Nephron progenitor cell (in vitro differentiated cells): ENCODE results near the gene ADRA2C.

Experiments used
- DNase-seq: peaks from one replicate; pipeline ENCODE4 v3.0.0; 2021
- H3K27ac Mint-ChIP-seq: 2 replicates; pipeline ENCODE4 v1.8.0; 2021; ENCODE audit warnings: mild to moderate bottlenecking, moderate library complexity, mixed read lengths
- H3K27me3 Mint-ChIP-seq: 2 replicates; pipeline ENCODE4 v1.8.0; 2021; ENCODE audit warnings: mild to moderate bottlenecking, low read depth, mixed read lengths; ENCODE audit not compliant: poor library complexity
- H3K36me3 Mint-ChIP-seq: 2 replicates; pipeline ENCODE4 v1.8.0; 2021; ENCODE audit warnings: low read depth, mixed read lengths
- H3K4me1 Mint-ChIP-seq: 2 replicates; pipeline ENCODE4 v1.8.0; 2021; ENCODE audit warnings: mixed read lengths
- H3K4me3 Mint-ChIP-seq: 2 replicates; pipeline ENCODE4 v1.8.0; 2021; ENCODE audit warnings: mild to moderate bottlenecking, moderate library complexity, mixed read lengths
- H3K9me3 Mint-ChIP-seq: 2 replicates; pipeline ENCODE4 v1.8.0; 2021; ENCODE audit warnings: mild to moderate bottlenecking, moderate library complexity, mixed read lengths
- TF ChIP-seq, protein P1 (sequence below): fragments of 200-600 bp; sonication (generic); IDR thresholded peaks from 2 replicates; pipeline ENCODE4 v1.5.0; 2021; ENCODE audit warnings: antibody characterized with exemption

ADRA2C gene

DNA sequence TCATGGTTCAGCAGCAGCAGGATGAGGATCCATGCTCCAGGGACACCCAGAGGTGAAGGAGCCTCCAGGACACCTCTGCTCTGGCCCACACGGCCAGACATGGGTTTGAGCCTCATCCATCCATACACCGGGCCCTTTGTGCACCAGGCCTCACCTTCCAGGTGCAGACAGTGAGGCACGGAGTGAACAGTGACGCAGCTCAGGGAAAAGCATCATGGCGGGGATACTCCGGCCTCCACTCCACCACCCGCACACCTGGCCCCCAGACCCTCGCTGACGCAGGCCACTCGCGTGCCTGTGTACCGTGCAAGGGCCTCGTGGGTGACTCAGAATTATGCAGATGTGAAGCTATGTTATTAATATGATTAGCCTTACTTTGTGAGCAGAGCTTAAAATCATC is 33.3 kb downstream of the ADRA2C start:
- DNase-seq = no peak
- Mint-ChIP-seq H3K36me3 (no peaks in the 10 kb centered on the region), H3K27ac (no peak overlapping the region), H3K4me3 (no peak overlapping the region), H3K4me1 (peaks cover 33% of the 10 kb centered on the region), H3K9me3 (peaks cover 24% of the 10 kb centered on the region), H3K27me3 (peaks cover 16% of the 10 kb centered on the region)
- TF ChIP-seq, protein P1, sequence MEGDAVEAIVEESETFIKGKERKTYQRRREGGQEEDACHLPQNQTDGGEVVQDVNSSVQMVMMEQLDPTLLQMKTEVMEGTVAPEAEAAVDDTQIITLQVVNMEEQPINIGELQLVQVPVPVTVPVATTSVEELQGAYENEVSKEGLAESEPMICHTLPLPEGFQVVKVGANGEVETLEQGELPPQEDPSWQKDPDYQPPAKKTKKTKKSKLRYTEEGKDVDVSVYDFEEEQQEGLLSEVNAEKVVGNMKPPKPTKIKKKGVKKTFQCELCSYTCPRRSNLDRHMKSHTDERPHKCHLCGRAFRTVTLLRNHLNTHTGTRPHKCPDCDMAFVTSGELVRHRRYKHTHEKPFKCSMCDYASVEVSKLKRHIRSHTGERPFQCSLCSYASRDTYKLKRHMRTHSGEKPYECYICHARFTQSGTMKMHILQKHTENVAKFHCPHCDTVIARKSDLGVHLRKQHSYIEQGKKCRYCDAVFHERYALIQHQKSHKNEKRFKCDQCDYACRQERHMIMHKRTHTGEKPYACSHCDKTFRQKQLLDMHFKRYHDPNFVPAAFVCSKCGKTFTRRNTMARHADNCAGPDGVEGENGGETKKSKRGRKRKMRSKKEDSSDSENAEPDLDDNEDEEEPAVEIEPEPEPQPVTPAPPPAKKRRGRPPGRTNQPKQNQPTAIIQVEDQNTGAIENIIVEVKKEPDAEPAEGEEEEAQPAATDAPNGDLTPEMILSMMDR = no peak

DNA sequence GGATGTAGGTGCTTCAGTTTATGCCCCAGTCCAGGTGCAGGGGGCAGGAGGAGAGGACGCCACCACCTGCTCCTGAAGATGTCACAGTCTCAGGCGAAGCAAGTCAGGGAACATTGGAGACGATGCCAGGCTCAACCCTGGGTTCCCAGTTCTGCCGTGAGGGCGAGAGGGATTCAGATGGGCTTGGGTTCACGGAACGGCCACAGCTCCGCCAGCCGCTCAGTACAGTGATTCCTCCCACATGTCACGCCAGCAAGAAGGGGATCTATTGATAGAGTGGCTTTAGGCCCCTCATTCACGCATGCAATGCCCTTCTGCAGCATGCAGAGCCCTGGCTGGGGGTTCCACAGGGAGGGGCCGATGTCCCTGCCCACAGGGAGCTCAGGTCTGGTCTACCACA is 34.2 kb downstream of the ADRA2C start:
- peaks cover 16% of the 10 kb centered on the region for H3K9me3 Mint-ChIP-seq
- no peak overlapping the region for H3K4me3 Mint-ChIP-seq
- peaks cover 33% of the 10 kb centered on the region for H3K4me1 Mint-ChIP-seq
- H3K27me3 Mint-ChIP-seq = peaks cover 16% of the 10 kb centered on the region
- DNase-seq = no peak
- no peak overlapping the region for H3K27ac Mint-ChIP-seq
- TF ChIP-seq, protein P1 = no peak
- no peaks in the 10 kb centered on the region for H3K36me3 Mint-ChIP-seq

DNA sequence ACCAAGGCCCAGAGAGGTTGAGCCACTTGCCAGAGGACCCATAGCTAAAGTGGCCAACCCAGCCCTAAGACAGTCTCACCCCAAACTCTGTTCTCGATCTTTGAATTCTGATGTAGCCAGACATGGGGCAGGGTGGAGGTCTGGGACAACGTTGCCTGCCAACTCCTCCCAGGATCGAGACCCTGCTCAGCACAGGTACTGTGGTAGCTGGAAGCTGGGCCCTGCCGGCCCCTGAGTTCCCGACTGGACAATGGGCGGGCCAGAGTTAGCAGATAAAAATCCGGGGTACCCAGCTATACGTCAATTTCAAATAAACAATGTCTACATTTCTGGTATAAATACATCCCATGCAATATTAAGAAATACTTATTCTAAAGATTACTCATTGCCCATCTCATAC is 35.3 kb downstream of the ADRA2C start:
- Mint-ChIP-seq H3K27ac (no peak overlapping the region), H3K9me3 (peaks cover 5% of the 10 kb centered on the region), H3K36me3 (no peaks in the 10 kb centered on the region), H3K4me3 (no peak overlapping the region), H3K27me3 (peaks cover 21% of the 10 kb centered on the region), H3K4me1 (peaks cover 33% of the 10 kb centered on the region)
- DNase-seq = no peak
- TF ChIP-seq, protein P1 = no peak

DNA sequence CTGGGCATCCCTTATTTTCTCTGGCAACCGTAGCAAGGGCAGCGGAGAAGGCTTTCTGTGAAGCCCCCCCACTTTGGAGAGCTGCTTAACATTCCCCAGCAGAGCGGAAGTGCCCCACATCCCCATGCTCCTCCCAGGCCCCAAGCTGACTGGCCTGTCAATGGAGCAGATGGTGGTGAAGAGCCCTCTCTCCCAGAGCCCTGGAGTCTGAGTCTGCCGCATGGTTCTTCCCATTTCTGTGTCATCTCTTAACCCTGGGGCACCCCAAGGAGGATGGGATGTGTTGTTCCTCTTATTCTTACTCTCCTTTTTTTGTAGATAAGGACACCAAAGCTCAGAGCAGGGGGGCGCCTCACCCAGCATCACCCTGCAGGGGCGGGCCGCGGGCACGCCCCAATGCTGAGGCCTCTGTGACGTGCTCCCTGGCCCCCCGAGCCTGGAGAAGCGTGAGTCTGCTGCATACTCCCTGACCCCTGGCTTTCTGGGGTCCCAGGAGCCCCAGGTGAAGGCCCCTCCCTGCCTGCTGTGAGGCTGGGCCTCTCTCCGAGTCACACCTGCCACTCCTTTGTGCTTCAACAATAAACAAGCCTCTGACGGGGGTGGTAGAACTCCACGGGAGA is 35.9 kb downstream of the ADRA2C start:
- Mint-ChIP-seq H3K4me3 (no peak overlapping the region), H3K9me3 (no peaks in the 10 kb centered on the region), H3K27me3 (peaks cover 25% of the 10 kb centered on the region), H3K36me3 (no peaks in the 10 kb centered on the region), H3K27ac (no peak overlapping the region), H3K4me1 (peaks cover 33% of the 10 kb centered on the region)
- DNase-seq = no peak
- TF ChIP-seq, protein P1 = no peak

DNA sequence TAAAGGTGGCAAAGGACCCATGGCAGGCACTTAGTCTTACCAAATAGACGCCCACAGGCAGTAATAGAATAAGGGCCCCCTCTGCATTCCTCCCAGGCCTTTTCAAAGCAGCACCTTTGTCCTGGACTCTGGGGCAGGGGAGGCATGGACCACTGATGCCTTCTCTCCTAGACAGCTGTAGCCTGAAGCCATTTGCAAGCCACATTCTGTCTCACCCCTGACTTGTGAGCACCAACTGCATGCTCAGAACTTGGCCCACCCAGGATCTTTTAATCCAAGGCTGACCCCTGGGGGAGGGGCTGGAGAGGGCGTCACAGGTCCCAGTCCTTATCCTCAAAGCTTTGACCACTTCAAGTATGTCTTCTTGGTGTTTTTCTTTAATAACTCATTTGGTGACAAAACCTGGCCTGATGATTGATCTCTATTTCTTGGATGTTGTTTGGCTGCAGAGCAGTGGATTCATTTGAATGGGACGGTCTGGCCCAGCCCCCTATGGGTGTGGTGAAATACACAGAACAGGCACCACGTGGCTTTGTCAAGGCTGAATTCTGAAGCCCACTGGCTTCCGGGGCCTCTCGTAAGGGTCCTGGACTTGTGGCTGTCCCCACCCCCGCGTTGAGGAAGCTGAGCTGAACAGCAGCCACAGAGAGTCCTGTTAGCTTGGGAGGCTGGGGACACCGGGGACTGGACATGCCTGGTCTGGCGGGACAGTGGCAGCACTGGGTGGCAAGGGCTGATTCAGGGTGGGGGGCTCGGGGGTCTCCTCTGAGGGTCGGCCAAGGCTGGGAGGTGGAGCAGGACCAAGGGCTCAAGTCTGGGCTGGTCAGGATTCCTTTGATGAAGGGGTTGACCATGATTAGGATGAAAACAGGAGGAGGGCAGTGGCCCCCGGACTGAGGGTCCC is 36.6 kb downstream of the ADRA2C start:
- Mint-ChIP-seq H3K36me3 (no peaks in the 10 kb centered on the region), H3K27ac (no peak overlapping the region), H3K4me3 (no peak overlapping the region), H3K4me1 (peaks cover 36% of the 10 kb centered on the region), H3K27me3 (peaks cover 33% of the 10 kb centered on the region), H3K9me3 (no peaks in the 10 kb centered on the region)
- DNase-seq = no peak
- TF ChIP-seq, protein P1 = no peak
